SK-N-SH (cell line): Measurements from ENCODE around the gene UNK.

Experiments
- CTCF ChIP-seq: fragments of 200-600 bp; sonication (generic); IDR thresholded peaks from 2 replicates; pipeline ENCODE4 v1.6.1; 2017; ENCODE audit warnings: antibody characterized with exemption, mild to moderate bottlenecking, moderate library complexity
- GABPA ChIP-seq: IDR thresholded peaks from 2 replicates; pipeline ENCODE4 v1.4.0; 2012; ENCODE audit warnings: low read depth, mild to moderate bottlenecking
- MXI1 ChIP-seq: IDR thresholded peaks from 2 replicates; pipeline ENCODE4 v1.6.1; 2012; ENCODE audit warnings: mild to moderate bottlenecking, low read depth, low read length, improper control_type of control experiment
- RAD21 ChIP-seq: IDR thresholded peaks from 2 replicates; pipeline ENCODE4 v1.6.1; 2012; ENCODE audit warnings: mild to moderate bottlenecking, low read length
- RXRA ChIP-seq: IDR thresholded peaks from 2 replicates; pipeline ENCODE4 v1.4.0; 2012; ENCODE audit warnings: low read depth, mild to moderate bottlenecking, borderline replicate concordance
- TAF1 ChIP-seq: IDR thresholded peaks from 2 replicates; pipeline ENCODE4 v1.6.1; 2012; ENCODE audit warnings: low read depth, mild to moderate bottlenecking, low read length, moderate library complexity, borderline replicate concordance
- TCF12 ChIP-seq: IDR thresholded peaks from 2 replicates; pipeline ENCODE4 v1.4.0; 2012
- YY1 ChIP-seq: IDR thresholded peaks from 2 replicates; pipeline ENCODE4 v1.4.0; 2012; ENCODE audit warnings: low read depth, mild to moderate bottlenecking

- TF ChIP-seq CTCF (no peak), RAD21 (no peak), RXRA (no peak), TCF12 (no peak), TAF1 (no peak), GABPA (no peak), MXI1 (no peak; the same call in 1 of the 2 replicates), YY1 (no peak)
Observed at GRCh38 chr17:75755990-75756389, 28.6 kb upstream of the UNK start.
